ENCODE measurements around the gene ZNF654.
"Not testable (repeated sequence)": the region's sequence is repeated elsewhere in the genome, so short reads cannot be mapped to it uniquely, and the experiment has no call there.

ZNF654 gene

DNA sequence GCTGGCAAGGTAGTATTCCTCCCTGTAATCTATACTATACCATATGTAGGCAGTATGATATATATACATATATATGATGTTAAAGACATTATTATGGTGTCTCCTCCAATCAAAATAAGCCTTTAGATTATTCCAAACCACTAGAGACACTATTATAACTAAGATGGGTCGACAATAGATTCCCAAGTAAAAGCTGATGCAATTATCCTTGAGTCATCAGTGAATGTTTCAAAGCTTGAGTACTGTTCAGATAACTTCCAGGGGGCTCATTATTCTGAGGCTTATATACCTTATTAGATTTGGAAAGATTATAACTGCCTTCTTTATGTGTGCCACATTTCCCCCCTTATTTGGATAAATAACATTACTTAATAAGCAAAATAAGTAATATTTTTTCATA is 78.8 kb downstream of the ZNF654 start:
- DNase-seq (ENCODE audit: low read depth in 3 of 3, low spot score in 1 of 3): no peak

- DNase-seq (ENCODE audit: low read depth in 3 of 3, low spot score in 1 of 3): no peak
Measured at GRCh38 chr3:88141458-88142083, 82.5 kb downstream of the ZNF654 start.

- DNase-seq (ENCODE audit: low read depth in 3 of 3, low spot score in 1 of 3): no peak
Measured at GRCh38 chr3:88142094-88142624, 83.1 kb downstream of the ZNF654 start.

DNA sequence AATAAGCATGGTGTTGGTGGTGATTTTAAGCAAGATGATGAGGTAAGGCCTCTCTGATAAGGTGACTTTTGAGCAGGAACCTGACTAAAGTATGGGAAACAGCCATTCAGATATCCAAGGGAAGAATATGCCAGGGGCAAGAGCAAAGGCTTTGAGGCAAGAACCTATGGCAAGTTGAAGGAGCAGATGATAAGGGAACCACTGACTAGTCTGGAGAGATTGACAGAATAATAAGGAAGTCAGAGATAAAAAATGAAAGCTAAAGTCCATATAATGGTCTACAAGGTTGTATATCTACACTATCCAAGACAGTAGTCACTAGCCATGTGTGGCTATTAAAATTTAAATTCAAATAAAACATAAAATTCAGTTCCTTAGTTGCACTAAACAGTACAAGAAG is 88.2 kb downstream of the ZNF654 start:
- DNase-seq (ENCODE audit: low read depth in 3 of 3, low spot score in 1 of 3): no peak

DNA sequence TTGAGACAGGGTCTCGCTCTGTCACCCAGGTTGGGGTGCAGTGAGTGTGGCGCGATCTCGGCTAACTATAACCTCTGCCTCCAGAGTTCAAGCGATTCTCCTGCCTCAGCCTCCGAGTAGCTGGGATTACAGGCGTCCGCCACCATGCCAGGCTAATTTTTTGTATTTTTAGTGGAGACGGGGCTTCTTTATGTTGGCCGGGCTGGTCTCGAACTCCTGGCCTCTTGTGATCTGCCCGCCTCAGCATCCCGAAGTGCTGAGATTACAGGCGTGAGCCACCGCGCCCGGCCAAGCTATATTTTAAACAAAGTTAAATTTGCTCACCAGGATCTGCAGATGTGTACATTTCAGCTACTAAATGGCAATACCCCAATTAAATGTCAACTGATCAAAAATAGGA is 89.6 kb downstream of the ZNF654 start:
- no peak for DNase-seq (ENCODE audit: low read depth in 3 of 3, low spot score in 1 of 3)

- DNase-seq (ENCODE audit: low read depth in 3 of 3, low spot score in 1 of 3): no peak
Measured at GRCh38 chr3:88149101-88149508, 90.0 kb downstream of the ZNF654 start.

DNA sequence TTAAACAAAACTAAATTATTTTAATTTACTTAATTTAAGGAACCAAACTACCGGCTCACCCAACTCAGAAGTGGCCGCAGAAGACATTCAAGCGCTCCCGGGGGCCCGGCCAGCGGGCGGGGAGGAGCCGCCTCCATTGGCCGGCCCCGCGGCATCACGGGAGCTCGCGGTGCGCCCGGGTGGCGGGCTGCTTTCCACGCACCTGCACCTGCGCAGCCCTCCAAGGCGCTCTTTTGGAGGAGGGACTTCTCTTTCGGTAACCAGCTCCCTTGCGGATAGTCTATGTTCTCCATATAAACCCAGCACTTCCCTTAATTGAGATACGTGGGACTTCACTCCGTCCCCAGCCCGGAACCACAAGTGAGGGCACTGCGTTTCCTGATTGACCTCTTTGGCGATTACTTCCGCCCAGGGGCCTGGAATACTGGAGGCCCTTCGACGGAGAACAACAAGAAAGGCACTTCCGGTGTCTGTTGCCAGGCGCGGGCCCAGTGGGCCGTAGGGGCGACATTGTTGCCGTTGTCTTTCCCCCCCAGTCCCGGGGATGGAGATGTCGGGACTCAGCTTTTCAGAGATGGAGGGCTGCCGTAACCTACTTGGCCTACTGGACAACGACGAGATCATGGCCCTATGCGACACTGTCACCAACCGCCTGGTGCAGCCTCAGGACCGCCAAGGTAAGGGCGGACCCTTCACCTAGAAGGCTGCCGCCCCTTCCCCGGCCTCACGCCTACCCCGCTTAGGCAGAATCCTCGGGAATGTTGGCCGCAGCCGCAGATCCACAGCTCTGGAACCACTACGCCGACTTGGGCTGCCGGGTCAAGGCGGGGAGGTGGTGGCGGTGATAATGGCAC is 90.7 kb downstream of the ZNF654 start, which contains the start of gene C3orf38:
C3orf38 (plus strand) TSS at position 451 of the 854 bp plus-strand sequence; CDS start at position 545, 94 bp downstream.
- DNase-seq (ENCODE audit: low read depth in 3 of 3, low spot score in 1 of 3): peak; percentile 23 to 63 (median 55)

GRCh38 chr3:88150371-88150770 is 91.3 kb downstream of the ZNF654 start:
- DNase-seq (ENCODE audit: low read depth in 3 of 3, low spot score in 1 of 3): no peak

- DNase-seq (ENCODE audit: low read depth in 3 of 3, low spot score in 1 of 3): no peak
Measured at GRCh38 chr3:88150806-88151205, 91.8 kb downstream of the ZNF654 start.

GRCh38 chr3:88151358-88151757 is 92.3 kb downstream of the ZNF654 start:
- no peak for DNase-seq (ENCODE audit: low read depth in 3 of 3, low spot score in 1 of 3)

GRCh38 chr3:88152841-88153240 is 93.8 kb downstream of the ZNF654 start:
- DNase-seq (ENCODE audit: low read depth in 3 of 3, low spot score in 1 of 3): no peak

GRCh38 chr3:88166419-88166971 is 107.4 kb downstream of the ZNF654 start:
- DNase-seq (ENCODE audit: low read depth in 3 of 3, low spot score in 1 of 3): no peak

- DNase-seq (ENCODE audit: low read depth in 3 of 3, low spot score in 1 of 3): no peak
Measured at GRCh38 chr3:88167173-88167572, 108.1 kb downstream of the ZNF654 start.

- no peak for DNase-seq (ENCODE audit: low read depth in 3 of 3, low spot score in 1 of 3)
Measured at GRCh38 chr3:88167704-88168103, 108.6 kb downstream of the ZNF654 start.

DNA sequence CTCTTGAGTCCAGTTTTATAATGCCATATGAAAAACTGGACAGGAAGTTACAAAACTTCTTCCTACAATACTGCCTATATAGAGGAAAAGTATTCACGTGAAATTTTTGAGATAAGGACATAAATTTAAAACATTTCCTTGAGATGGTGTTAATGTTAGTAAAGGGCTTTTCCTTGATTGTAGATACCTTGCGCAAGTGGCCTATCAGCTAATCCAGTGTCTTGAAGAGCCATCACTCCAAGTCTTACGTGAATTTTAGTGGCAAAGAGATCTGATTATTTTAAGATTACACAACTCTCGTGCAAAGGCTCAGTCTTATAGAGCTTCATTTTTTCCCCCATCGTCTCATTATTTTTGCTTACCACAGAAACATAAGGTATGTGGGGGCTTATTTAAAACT is 109.1 kb downstream of the ZNF654 start:
- no peak for DNase-seq (ENCODE audit: low read depth in 3 of 3, low spot score in 1 of 3)

DNA sequence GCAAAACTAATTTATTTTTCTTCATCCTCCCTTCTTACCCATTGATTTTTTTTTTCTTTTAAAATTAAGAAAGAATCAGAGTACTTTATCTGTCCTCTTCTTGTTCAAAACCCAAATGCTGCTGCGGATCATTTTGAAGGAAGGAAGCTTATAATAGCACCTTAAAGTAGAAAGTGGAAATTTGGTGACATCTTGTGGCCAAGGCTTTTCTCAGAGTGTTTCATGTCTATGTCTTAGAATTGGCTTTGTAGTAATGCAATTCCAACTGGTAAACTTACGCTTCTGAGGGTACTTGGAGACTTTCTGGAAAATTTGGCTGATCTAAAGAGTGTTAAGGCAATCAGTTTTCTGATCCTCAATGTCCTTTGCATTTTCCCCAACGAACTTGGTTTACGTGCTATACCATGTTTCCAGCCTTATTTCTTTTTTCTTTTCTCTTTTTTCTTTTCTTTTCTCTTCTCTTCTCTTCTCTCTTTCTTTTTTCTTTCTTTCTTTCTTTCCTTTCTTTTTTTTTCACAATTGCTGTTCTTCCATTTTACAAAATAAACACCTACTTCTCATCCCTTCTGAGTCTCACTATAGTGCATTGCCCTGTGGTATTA is 121.4 kb downstream of the ZNF654 start:
- DNase-seq (ENCODE audit: low read depth in 3 of 3, low spot score in 1 of 3): no peak

DNA sequence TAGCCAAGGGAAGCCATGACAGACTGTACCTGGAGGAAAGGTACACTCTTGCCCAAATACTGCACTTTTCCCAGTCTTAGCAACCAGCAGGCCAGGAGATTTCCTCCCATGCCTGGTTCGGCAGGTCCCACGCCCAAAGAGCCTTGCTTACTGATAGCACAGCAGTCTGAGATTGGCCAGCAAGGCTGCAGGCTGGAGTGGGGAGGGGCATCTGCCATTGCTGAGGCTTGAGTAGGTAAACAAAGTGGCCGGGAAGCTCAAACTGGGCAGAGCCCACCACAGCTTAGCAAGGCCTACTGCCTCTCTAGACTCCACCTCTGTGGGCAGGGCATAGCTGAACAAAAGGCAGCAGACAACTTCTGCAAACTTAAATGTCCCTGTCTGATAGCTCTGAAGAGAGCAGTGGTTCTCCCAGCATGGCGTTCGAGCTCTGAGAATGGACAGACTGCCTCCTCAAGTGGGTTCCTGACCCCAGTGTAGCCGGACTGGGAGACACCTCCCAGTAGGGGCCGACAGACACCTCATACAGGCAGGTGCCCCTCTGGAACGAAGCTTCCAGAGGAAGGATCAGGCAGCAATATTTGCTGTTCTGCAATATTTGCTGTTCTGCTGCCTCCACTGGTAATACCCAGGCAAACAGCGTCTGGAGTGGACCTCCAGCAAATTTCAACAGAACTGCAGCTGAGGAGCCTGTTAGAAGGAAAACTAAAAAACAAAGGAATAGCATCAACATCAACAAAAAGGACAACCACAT is 123.3 kb downstream of the ZNF654 start:
- not testable (repeated sequence) for DNase-seq (ENCODE audit: low read depth in 3 of 3, low spot score in 1 of 3)

GRCh38 chr3:88188436-88188835 is 129.4 kb downstream of the ZNF654 start:
- no peak for DNase-seq (ENCODE audit: low read depth in 3 of 3, low spot score in 1 of 3)

DNA sequence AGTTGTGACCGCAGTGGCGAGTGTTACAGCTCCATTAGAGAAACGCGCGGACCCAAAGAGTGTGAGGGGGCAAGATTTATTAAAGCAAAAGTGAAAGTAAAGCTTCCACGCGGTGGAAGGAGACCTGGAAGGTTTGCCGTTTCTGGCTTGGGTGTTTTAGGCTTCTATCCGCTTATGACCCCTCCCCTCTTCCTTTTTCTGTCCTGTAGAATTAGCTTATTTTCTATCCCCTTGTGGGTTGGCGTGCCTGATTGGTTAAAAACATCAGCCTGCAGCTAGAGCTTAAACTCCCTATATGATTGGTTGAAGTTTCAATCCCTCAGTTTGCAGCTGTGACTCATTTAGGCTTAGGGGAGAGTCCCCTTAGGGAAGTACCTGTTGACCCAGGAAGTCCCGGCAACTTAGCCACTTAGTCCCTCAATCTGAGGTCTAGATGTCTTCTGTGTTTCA is 130.3 kb downstream of the ZNF654 start:
- DNase-seq (ENCODE audit: low read depth in 3 of 3, low spot score in 1 of 3): no peak

- DNase-seq (ENCODE audit: low read depth in 3 of 3, low spot score in 1 of 3): no peak
Measured at GRCh38 chr3:88191872-88192409, 132.9 kb downstream of the ZNF654 start.
